WTC11 (cell line): ENCODE results near the gene RPL37A. TPM values are rescaled to one million over a fixed set of nuclear protein-coding genes. Genes with fewer than 3 reads are reported as not detected.

Source experiments
- ATAC-seq: fragments of 200-7000 bp; cut with Tn5 transposase; 2 replicates; pipeline ENCODE4 v1.10.0; 2021; ENCODE audit warnings: mild to moderate bottlenecking, moderate library complexity
- CTCF ChIA-PET: fragments of 300-600 bp; sonication (Branson Sonifier 250); formaldehyde crosslinking; loops from one replicate; lab custom pipeline; 2021; ENCODE audit warnings: antibody characterized with exemption; lab: Charles Lee
- POLR2A ChIA-PET: fragments of 350-600 bp; sonication (Branson Sonifier 250); formaldehyde crosslinking; loops from one replicate; lab custom pipeline; 2021; ENCODE audit warnings: antibody characterized with exemption; lab: Charles Lee
- DNase-seq: peaks from one replicate; pipeline ENCODE4 v3.0.0; 2021; ENCODE audit warnings: low spot score
- H3K27ac Mint-ChIP-seq: 2 replicates; pipeline ENCODE4 v1.8.0; 2021; ENCODE audit warnings: mixed read lengths
- H3K27me3 Mint-ChIP-seq: 2 replicates; pipeline ENCODE4 v1.8.0; 2021; ENCODE audit warnings: low read depth, mild to moderate bottlenecking, moderate library complexity, mixed read lengths
- H3K36me3 Mint-ChIP-seq: 2 replicates; pipeline ENCODE4 v1.8.0; 2021; ENCODE audit warnings: mixed read lengths
- H3K4me1 Mint-ChIP-seq: 2 replicates; pipeline ENCODE4 v1.8.0; 2022; ENCODE audit warnings: mixed read lengths
- H3K4me3 Mint-ChIP-seq: 2 replicates; pipeline ENCODE4 v1.8.0; 2021; ENCODE audit warnings: mild to moderate bottlenecking, moderate library complexity, mixed read lengths
- H3K9me3 Mint-ChIP-seq: 2 replicates; pipeline ENCODE4 v1.8.0; 2021; ENCODE audit warnings: mixed read lengths
- ATF3 ChIP-seq: sonication (generic); formaldehyde crosslinking; conservative IDR thresholded peaks from 2 replicates; pipeline ENCODE4 v1.8.1; 2022; ENCODE audit warnings: mild to moderate bottlenecking, missing genetic modification reagents
- CREM ChIP-seq: sonication (generic); formaldehyde crosslinking; IDR thresholded peaks from 2 replicates; pipeline ENCODE4 v1.8.1; 2022; ENCODE audit warnings: mild to moderate bottlenecking, missing genetic modification reagents, moderate library complexity
- E2F4 ChIP-seq: sonication (generic); formaldehyde crosslinking; IDR thresholded peaks from 2 replicates; pipeline ENCODE4 v1.8.1; 2022; ENCODE audit warnings: low read depth, mild to moderate bottlenecking, moderate library complexity, missing genetic modification reagents, borderline replicate concordance
- ESRRA ChIP-seq: sonication (generic); formaldehyde crosslinking; IDR thresholded peaks from 2 replicates; pipeline ENCODE4 v1.8.1; 2022; ENCODE audit warnings: mild to moderate bottlenecking, missing genetic modification reagents, borderline replicate concordance
- FOXP1 ChIP-seq: sonication (generic); formaldehyde crosslinking; IDR thresholded peaks from 2 replicates; pipeline ENCODE4 v1.8.0; 2022; ENCODE audit warnings: missing genetic modification reagents, mild to moderate bottlenecking, moderate library complexity, borderline replicate concordance
- IRF2 ChIP-seq: sonication (generic); formaldehyde crosslinking; IDR thresholded peaks from 2 replicates; pipeline ENCODE4 v1.8.0; 2022; ENCODE audit warnings: low read depth, missing genetic modification reagents, borderline replicate concordance
- JAZF1 ChIP-seq: fragments of 250-450 bp; sonication (Bioruptor Pico); IDR thresholded peaks from 2 replicates; pipeline ENCODE4 v1.9.0; 2021; ENCODE audit warnings: moderate library complexity, mild to moderate bottlenecking, inconsistent platforms
- MXD4 ChIP-seq: fragments of 250-450 bp; sonication (Bioruptor Pico); IDR thresholded peaks from 2 replicates; pipeline ENCODE4 v1.8.0; 2021; ENCODE audit warnings: mild to moderate bottlenecking, moderate library complexity, borderline replicate concordance
- TCF7 ChIP-seq: sonication (generic); formaldehyde crosslinking; IDR thresholded peaks from 2 replicates; pipeline ENCODE4 v1.8.0; 2022; ENCODE audit warnings: mild to moderate bottlenecking, low read depth, missing genetic modification reagents, moderate library complexity
- ZMAT4 ChIP-seq: fragments of 250-450 bp; sonication (Bioruptor Pico); IDR thresholded peaks from 2 replicates; pipeline ENCODE4 v1.9.0; 2021; ENCODE audit warnings: mild to moderate bottlenecking
- ZNF121 ChIP-seq: sonication (generic); formaldehyde crosslinking; IDR thresholded peaks from 2 replicates; pipeline ENCODE4 v1.8.0; 2023; ENCODE audit warnings: missing genetic modification reagents
- ZNF232 ChIP-seq: sonication (generic); formaldehyde crosslinking; IDR thresholded peaks from 2 replicates; pipeline ENCODE4 v1.8.0; 2022; ENCODE audit warnings: mild to moderate bottlenecking, missing genetic modification reagents
- ZNF671 ChIP-seq: fragments of 250-450 bp; sonication (Bioruptor Pico); IDR thresholded peaks from 2 replicates; pipeline ENCODE4 v1.8.0; 2021; ENCODE audit warnings: mild to moderate bottlenecking
- total RNA-seq: library from RNA; stranded (reverse); gene quantifications from 3 replicates; pipeline ENCODE4 v1.2.3, GENCODE V29; 2021
- TF ChIP-seq, protein P1 (sequence below): sonication (generic); formaldehyde crosslinking; IDR thresholded peaks from 2 replicates; pipeline ENCODE4 v1.8.1; 2023; ENCODE audit warnings: mild to moderate bottlenecking, missing genetic modification reagents
- TF ChIP-seq, protein P2 (sequence below): sonication (generic); formaldehyde crosslinking; IDR thresholded peaks from 2 replicates; pipeline ENCODE4 v1.8.1; 2022; ENCODE audit warnings: missing genetic modification reagents, borderline replicate concordance
- TF ChIP-seq, protein P3 (sequence below): sonication (generic); formaldehyde crosslinking; IDR thresholded peaks from 2 replicates; pipeline ENCODE4 v1.8.1; 2023; ENCODE audit warnings: mild to moderate bottlenecking, missing genetic modification reagents, moderate library complexity
- TF ChIP-seq, protein P4 (sequence below): sonication (generic); formaldehyde crosslinking; IDR thresholded peaks from 2 replicates; pipeline ENCODE4 v1.8.1; 2022; ENCODE audit warnings: low read depth, missing genetic modification reagents, borderline replicate concordance
- TF ChIP-seq, protein P5 (sequence below): sonication (generic); formaldehyde crosslinking; IDR thresholded peaks from 2 replicates; pipeline ENCODE4 v1.8.0; 2023; ENCODE audit warnings: missing genetic modification reagents, mild to moderate bottlenecking, borderline replicate concordance

RPL37A gene
- total RNA-seq, 1 experiment from 2014 or later: 3,135 TPM

DNA sequence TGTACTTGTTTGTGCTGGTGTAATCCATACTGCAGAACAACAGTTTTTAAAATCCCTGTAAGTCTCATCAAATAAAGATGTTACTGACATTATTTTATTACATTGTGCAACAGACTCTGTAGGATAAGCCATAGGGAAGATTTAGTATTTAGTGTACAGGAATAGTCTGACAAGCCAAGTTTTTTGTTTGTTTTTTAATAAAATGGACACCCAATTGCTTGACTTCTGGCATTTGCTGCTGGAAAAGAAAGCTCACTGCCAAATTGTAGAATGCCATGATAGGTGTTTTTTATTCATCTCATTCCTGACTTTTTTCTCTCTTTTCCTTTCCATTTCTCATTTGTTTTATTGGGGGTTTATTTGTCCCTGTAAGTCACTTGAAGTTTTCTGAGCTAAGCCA lies 48.3 kb upstream of the RPL37A start:
- Mint-ChIP-seq H3K4me3 (no peak overlapping the region), H3K9me3 (peaks cover 27% of the 10 kb centered on the region), H3K4me1 (peaks cover 10% of the 10 kb centered on the region), H3K27ac (no peak overlapping the region), H3K36me3 (peaks cover 87% of the 10 kb centered on the region), H3K27me3 (no peaks in the 10 kb centered on the region)
- DNase-seq (no peak), ATAC-seq (no peak)
- POLR2A ChIA-PET: no interaction called here
- no peak for TF ChIP-seq ZMAT4 (CRISPR knock-in tag)
- no peak for TF ChIP-seq IRF2
- TF ChIP-seq CREM (CRISPR knock-in tag): no peak
- TF ChIP-seq ESRRA: no peak
- TF ChIP-seq, protein P1, sequence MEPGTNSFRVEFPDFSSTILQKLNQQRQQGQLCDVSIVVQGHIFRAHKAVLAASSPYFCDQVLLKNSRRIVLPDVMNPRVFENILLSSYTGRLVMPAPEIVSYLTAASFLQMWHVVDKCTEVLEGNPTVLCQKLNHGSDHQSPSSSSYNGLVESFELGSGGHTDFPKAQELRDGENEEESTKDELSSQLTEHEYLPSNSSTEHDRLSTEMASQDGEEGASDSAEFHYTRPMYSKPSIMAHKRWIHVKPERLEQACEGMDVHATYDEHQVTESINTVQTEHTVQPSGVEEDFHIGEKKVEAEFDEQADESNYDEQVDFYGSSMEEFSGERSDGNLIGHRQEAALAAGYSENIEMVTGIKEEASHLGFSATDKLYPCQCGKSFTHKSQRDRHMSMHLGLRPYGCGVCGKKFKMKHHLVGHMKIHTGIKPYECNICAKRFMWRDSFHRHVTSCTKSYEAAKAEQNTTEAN (CRISPR knock-in tag): no peak
- no peak for TF ChIP-seq ATF3 (CRISPR knock-in tag)
- TF ChIP-seq E2F4: no peak
- TF ChIP-seq ZNF121: no peak
- no peak for TF ChIP-seq ZNF671 (CRISPR knock-in tag)
- no peak for TF ChIP-seq MXD4 (CRISPR knock-in tag)
- TF ChIP-seq FOXP1 (CRISPR knock-in tag): no peak
- TF ChIP-seq, protein P2, sequence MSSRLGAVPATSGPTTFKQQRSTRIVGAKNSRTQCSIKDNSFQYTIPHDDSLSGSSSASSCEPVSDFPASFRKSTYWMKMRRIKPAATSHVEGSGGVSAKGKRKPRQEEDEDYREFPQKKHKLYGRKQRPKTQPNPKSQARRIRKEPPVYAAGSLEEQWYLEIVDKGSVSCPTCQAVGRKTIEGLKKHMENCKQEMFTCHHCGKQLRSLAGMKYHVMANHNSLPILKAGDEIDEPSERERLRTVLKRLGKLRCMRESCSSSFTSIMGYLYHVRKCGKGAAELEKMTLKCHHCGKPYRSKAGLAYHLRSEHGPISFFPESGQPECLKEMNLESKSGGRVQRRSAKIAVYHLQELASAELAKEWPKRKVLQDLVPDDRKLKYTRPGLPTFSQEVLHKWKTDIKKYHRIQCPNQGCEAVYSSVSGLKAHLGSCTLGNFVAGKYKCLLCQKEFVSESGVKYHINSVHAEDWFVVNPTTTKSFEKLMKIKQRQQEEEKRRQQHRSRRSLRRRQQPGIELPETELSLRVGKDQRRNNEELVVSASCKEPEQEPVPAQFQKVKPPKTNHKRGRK (CRISPR knock-in tag): no peak
- TF ChIP-seq, protein P3, sequence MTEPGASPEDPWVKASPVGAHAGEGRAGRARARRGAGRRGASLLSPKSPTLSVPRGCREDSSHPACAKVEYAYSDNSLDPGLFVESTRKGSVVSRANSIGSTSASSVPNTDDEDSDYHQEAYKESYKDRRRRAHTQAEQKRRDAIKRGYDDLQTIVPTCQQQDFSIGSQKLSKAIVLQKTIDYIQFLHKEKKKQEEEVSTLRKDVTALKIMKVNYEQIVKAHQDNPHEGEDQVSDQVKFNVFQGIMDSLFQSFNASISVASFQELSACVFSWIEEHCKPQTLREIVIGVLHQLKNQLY (CRISPR knock-in tag): no peak
- TF ChIP-seq, protein P4, sequence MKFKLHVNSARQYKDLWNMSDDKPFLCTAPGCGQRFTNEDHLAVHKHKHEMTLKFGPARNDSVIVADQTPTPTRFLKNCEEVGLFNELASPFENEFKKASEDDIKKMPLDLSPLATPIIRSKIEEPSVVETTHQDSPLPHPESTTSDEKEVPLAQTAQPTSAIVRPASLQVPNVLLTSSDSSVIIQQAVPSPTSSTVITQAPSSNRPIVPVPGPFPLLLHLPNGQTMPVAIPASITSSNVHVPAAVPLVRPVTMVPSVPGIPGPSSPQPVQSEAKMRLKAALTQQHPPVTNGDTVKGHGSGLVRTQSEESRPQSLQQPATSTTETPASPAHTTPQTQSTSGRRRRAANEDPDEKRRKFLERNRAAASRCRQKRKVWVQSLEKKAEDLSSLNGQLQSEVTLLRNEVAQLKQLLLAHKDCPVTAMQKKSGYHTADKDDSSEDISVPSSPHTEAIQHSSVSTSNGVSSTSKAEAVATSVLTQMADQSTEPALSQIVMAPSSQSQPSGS (CRISPR knock-in tag): no peak
- no peak for TF ChIP-seq JAZF1 (CRISPR knock-in tag)
- no peak for TF ChIP-seq ZNF232
- TF ChIP-seq, protein P5, sequence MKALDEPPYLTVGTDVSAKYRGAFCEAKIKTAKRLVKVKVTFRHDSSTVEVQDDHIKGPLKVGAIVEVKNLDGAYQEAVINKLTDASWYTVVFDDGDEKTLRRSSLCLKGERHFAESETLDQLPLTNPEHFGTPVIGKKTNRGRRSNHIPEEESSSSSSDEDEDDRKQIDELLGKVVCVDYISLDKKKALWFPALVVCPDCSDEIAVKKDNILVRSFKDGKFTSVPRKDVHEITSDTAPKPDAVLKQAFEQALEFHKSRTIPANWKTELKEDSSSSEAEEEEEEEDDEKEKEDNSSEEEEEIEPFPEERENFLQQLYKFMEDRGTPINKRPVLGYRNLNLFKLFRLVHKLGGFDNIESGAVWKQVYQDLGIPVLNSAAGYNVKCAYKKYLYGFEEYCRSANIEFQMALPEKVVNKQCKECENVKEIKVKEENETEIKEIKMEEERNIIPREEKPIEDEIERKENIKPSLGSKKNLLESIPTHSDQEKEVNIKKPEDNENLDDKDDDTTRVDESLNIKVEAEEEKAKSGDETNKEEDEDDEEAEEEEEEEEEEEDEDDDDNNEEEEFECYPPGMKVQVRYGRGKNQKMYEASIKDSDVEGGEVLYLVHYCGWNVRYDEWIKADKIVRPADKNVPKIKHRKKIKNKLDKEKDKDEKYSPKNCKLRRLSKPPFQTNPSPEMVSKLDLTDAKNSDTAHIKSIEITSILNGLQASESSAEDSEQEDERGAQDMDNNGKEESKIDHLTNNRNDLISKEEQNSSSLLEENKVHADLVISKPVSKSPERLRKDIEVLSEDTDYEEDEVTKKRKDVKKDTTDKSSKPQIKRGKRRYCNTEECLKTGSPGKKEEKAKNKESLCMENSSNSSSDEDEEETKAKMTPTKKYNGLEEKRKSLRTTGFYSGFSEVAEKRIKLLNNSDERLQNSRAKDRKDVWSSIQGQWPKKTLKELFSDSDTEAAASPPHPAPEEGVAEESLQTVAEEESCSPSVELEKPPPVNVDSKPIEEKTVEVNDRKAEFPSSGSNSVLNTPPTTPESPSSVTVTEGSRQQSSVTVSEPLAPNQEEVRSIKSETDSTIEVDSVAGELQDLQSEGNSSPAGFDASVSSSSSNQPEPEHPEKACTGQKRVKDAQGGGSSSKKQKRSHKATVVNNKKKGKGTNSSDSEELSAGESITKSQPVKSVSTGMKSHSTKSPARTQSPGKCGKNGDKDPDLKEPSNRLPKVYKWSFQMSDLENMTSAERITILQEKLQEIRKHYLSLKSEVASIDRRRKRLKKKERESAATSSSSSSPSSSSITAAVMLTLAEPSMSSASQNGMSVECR (CRISPR knock-in tag): no peak
- TF ChIP-seq TCF7 (CRISPR knock-in tag): no peak
- CTCF ChIA-PET: no interaction called here
